ENCODE data around the gene LTO1.

The LTO1 gene

DNA sequence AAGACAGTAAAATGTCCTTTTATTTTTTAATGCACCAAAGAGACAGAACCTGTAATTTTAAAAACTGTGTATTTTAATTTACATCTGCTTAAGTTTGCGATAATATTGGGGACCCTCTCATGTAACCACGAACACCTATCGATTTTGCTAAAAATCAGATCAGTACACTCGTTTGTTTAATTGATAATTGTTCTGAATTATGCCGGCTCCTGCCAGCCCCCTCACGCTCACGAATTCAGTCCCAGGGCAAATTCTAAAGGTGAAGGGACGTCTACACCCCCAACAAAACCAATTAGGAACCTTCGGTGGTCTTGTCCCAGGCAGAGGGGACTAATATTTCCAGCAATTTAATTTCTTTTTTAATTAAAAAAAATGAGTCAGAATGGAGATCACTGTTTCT, 35.3 kb downstream of the LTO1 start:
- Histone ChIP-seq H3K4me3 (ENCODE audit: low read depth, low read length) (peak overlapping the region; percentile 98), H3K27ac (peak overlapping the region; percentile 79), H3K36me3 (replicated peaks) (peaks cover 18% of the 10 kb centered on the region), H3K27me3 (replicated peaks) (no peaks in the 10 kb centered on the region)
- TF ChIP-seq, protein P1, sequence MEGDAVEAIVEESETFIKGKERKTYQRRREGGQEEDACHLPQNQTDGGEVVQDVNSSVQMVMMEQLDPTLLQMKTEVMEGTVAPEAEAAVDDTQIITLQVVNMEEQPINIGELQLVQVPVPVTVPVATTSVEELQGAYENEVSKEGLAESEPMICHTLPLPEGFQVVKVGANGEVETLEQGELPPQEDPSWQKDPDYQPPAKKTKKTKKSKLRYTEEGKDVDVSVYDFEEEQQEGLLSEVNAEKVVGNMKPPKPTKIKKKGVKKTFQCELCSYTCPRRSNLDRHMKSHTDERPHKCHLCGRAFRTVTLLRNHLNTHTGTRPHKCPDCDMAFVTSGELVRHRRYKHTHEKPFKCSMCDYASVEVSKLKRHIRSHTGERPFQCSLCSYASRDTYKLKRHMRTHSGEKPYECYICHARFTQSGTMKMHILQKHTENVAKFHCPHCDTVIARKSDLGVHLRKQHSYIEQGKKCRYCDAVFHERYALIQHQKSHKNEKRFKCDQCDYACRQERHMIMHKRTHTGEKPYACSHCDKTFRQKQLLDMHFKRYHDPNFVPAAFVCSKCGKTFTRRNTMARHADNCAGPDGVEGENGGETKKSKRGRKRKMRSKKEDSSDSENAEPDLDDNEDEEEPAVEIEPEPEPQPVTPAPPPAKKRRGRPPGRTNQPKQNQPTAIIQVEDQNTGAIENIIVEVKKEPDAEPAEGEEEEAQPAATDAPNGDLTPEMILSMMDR (IDR thresholded peaks at IDR 0.05; ENCODE audit: low read depth, low read length, missing control alignments), result no peak
- DNase-seq, result no peak
- in situ Hi-C loops (cut with HindIII; ENCODE audit: low pct_ligation_motif_present, low sequenced_read_pairs), result no loop called here

DNA sequence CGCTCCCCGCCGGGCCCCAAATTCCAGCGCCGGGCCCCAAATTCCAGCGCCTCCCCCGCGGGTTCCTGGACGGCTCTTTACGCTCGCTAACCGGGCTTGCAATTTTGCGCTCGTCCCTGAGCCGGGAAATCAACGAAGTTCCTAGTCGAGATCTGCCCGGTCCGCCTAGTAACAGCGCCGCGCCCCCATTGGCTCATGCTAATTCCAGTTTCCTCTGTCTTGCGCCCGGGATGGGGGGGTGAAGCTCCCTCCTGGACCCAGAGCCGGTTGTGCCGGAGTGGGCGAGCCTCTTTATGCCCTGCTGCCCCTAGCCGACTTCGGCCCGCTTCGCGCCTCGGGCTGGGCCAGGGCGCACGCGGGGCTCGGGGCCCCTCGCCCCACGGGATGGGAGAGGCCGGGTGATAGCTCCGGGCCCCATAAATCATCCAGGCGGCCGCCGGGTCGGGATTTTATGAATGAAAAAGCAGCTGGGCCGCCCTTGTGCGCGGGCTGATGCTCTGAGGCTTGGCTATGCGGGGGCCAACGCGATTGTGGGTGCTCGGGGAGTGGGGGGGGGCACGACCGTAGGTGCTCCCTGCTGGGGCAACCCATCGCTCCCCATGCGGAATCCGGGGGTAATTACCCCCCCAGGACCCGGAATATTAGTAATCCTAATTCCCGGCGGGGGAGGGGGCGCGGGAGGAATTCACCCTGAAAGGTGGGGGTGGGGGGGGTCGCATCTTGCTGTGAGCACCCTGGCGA, 36.0 kb downstream of the LTO1 start:
- in situ Hi-C loops (cut with HindIII; ENCODE audit: low pct_ligation_motif_present, low sequenced_read_pairs), result no loop called here
- peak overlapping the region; percentile 98 for H3K4me3 ChIP-seq (ENCODE audit: low read depth, low read length)
- peaks cover 13% of the 10 kb centered on the region for H3K36me3 ChIP-seq (replicated peaks)
- H3K27ac ChIP-seq, result peak overlapping the region; percentile 88
- TF ChIP-seq, protein P1 (IDR thresholded peaks at IDR 0.05; ENCODE audit: low read depth, low read length, missing control alignments), result no peak
- peak; percentile 97 for DNase-seq
- H3K27me3 ChIP-seq (replicated peaks), result no peaks in the 10 kb centered on the region

DNA sequence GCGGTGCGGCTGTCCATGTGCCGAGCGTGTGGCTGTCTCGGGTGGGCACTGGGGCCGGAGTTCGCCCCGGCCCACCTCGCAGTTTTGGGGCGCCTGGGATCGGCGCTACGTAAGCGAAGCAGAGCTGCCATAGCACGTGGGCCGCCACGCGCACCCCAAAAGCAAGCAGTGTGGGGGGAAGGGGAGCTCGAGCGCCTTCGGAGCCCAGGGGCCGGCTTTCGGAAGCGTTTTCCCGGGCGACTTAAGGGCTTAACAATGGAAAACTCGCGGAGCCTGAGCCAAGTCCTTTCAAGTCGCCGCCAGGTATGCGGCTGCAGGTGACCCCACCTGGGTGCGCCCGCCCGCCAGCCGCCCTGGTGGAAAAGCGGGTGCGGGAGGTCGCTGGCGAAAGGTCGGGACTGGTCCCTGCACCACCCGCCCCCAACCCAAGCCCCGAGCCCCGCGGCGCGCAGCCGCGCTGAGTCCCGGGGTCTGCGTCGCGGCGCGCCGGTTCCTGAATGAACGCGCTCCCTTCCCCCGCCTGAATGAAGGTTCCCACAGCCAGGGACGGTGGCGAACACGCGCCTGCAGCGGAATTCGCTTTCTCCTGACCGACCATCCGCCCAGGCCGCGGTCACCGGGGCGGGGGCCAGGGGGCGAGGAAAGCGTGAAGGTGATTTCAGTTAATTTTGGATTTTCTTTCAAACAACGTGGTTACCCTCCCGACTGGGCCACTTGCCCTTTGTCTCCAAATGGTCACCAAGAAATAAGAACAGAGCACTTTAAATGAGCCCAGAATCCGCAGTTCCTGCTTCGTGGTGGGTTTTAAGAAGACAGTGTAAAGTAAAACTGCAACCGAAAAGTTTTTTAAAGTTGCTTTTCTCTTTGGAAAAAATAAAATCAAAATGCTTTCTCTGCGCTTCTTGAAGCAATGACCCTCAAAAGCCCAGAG, 36.9 kb downstream of the LTO1 start:
- Histone ChIP-seq H3K4me3 (ENCODE audit: low read depth, low read length) (peak overlapping the region; percentile 98), H3K27ac (peak overlapping the region; percentile 88), H3K36me3 (replicated peaks) (peaks cover 5% of the 10 kb centered on the region), H3K27me3 (replicated peaks) (no peaks in the 10 kb centered on the region)
- DNase-seq, result peak; percentile 67
- TF ChIP-seq, protein P1 (IDR thresholded peaks at IDR 0.05; ENCODE audit: low read depth, low read length, missing control alignments), result no peak
- in situ Hi-C loops (cut with HindIII; ENCODE audit: low pct_ligation_motif_present, low sequenced_read_pairs), result no loop called here

DNA sequence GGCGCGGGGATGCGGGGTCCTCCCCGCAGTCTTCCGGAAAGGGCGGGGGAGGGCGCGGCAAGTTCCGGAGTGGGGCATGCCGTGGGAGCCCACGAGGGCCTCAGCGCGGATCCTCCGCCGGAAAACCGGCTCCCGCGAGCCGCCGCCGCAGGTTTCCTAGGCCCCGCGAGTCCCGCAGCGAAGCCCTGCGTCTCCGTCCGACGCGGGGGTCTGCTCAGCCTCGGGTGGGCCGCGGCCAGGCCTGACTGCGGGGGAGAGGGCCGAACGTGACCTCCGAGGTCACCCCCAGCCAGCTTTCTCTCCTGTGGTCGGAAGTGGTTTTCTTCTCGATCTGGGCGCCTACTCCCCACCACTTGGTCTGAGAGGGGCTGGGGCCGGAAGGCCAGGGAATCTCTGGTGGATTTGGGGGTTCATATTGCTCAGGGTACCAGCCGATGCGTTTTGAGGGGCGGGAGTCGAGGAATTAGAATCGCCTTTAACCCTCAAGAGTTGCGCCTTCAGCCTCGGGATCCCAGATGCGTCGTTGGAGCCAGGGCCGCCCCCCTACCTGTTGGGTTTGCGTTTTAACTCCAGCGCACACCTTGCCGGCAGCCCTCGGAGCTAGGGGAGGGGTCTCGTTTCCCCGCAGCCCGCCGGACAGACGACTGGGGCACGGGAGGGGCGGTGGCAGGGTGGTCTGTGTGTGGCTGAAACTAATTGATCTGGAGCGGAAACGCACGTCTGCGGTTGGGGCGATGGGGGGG, 37.8 kb downstream of the LTO1 start:
- Histone ChIP-seq H3K4me3 (ENCODE audit: low read depth, low read length) (peak overlapping the region; percentile 98), H3K27ac (no peak overlapping the region)

DNA sequence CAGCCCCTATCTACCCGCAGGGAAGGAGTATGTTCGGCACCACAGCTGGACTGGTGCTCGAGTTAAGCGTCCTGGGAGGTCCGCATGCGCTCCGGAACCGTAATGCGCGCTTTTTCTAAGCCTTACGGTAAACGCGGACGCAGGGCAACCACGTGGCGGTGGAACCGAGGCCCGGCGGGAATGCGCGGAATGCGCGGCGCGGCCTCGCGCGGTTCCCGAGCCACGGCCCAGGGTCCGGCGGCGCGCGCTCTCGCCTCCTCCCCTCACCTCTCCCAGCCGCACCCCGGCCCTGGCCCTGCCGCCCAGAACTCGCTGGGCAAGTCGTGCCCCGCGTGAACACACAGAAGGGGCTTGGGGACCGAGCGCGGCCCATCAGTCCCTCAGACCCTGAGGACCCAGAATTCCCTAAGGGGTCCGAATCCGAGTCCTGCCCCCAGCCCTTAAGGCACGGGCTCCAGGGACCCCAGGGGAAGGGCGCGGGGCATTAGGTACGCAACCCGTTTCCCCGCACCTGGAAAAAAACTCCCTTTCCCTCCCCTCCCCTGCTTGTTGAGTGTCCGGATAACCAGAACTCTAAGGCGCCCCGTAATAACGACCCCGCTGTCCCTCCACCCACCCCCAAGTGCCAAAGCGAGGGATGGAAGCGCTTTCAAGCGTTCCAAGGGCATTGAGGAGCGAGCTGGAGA, 38.5 kb downstream of the LTO1 start:
- no peaks in the 10 kb centered on the region for H3K36me3 ChIP-seq (replicated peaks)
- DNase-seq, result peak; percentile 89
- in situ Hi-C loops (cut with HindIII; ENCODE audit: low pct_ligation_motif_present, low sequenced_read_pairs), result no loop called here
- TF ChIP-seq, protein P1 (IDR thresholded peaks at IDR 0.05; ENCODE audit: low read depth, low read length, missing control alignments), result no peak
- H3K27me3 ChIP-seq (replicated peaks), result no peaks in the 10 kb centered on the region
- peak overlapping the region; percentile 43 for H3K4me3 ChIP-seq (ENCODE audit: low read depth, low read length)
- H3K27ac ChIP-seq, result no peak overlapping the region

More for the DNA sequence above, 37.8 kb downstream of the LTO1 start:
- H3K27me3 ChIP-seq (replicated peaks), result no peaks in the 10 kb centered on the region
- TF ChIP-seq, protein P1 (IDR thresholded peaks at IDR 0.05; ENCODE audit: low read depth, low read length, missing control alignments), result no peak
- in situ Hi-C loops (cut with HindIII; ENCODE audit: low pct_ligation_motif_present, low sequenced_read_pairs), result no loop called here
- no peak for DNase-seq
- no peaks in the 10 kb centered on the region for H3K36me3 ChIP-seq (replicated peaks)

All from brain microvascular endothelial cell (primary cell).